K562 (cell line): ENCODE results near the gene PIK3R6.

Experiments used
- BRF1 ChIP-seq: IDR thresholded peaks from 3 replicates; pipeline ENCODE4 v1.6.1; 2011; ENCODE audit warnings: borderline replicate concordance, mild to moderate bottlenecking; ENCODE audit not compliant: insufficient read length; ENCODE audit errors: extremely low read depth
- CREB1 ChIP-seq, 2 experiments: sonication (generic) in 1 of 2; formaldehyde crosslinking in 1 of 2; IDR thresholded peaks; 2 replicates each; pipeline versions ENCODE4 v1.6.1 to v1.8.0; 2012 to 2022; ENCODE audit warnings: inconsistent platforms in 1 of 2, mild to moderate bottlenecking in 1 of 2, missing genetic modification reagents in 1 of 2, moderate library complexity in 1 of 2
- JUNB ChIP-seq: fragments of 450-650 bp; formaldehyde crosslinking; conservative IDR thresholded peaks from 2 replicates; pipeline ENCODE4 v1.4.0; 2020; ENCODE audit warnings: mild to moderate bottlenecking
- MAFK ChIP-seq: IDR thresholded peaks from 2 replicates; pipeline ENCODE4 v1.6.1; 2011; ENCODE audit warnings: low read length, improper control_type of control experiment
- PML ChIP-seq: IDR thresholded peaks from 2 replicates; pipeline ENCODE4 v1.6.1; 2012; ENCODE audit warnings: low read length, inconsistent platforms
- POLR2H ChIP-seq: IDR thresholded peaks from 2 replicates; pipeline ENCODE4 v1.6.1; 2016; ENCODE audit warnings: missing genetic modification characterization, low read depth, mild to moderate bottlenecking, control low read depth, missing compliant biosample characterization, moderate library complexity
- RBBP5 ChIP-seq: fragments of 200-600 bp; sonication (generic); IDR thresholded peaks from 2 replicates; pipeline ENCODE4 v1.6.1; 2012; ENCODE audit warnings: borderline replicate concordance, mild to moderate bottlenecking, low read length, control low read depth, inconsistent platforms; ENCODE audit not compliant: insufficient read depth, poor library complexity, severe bottlenecking
- ZC3H8 ChIP-seq: fragments of 450-650 bp; IDR thresholded peaks from 2 replicates; pipeline ENCODE4 v1.6.1; 2017
- TF ChIP-seq, protein P1 (sequence below): sonication (generic); formaldehyde crosslinking; IDR thresholded peaks from 2 replicates; pipeline ENCODE4 v1.8.0; 2022; ENCODE audit warnings: mild to moderate bottlenecking, low read depth, missing genetic modification reagents
- TF ChIP-seq, protein P2 (sequence below): sonication (generic); formaldehyde crosslinking; IDR thresholded peaks from 2 replicates; pipeline ENCODE4 v1.9.0; 2022; ENCODE audit warnings: mild to moderate bottlenecking, missing genetic modification reagents

DNA sequence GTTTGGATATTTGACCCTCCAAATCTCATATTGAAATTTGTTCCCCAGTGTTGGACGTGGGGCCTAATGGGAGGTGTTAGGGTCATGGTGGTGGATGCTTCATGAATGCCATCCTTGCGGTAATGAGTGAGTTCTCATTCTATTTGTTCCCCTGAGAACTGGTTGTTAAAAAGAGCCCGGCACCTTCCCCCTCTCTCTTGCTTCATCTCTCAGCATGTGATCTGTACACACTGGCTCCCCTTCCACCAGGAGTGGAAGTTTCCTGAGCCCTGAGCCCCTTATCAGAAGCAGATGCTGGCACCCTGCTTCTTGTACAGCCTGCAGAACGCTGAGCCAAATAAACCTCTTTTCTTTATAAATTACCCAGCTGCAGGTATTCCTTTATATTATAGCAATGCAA lies 25.6 kb downstream of the PIK3R6 start:
- no peak for TF ChIP-seq RBBP5
- TF ChIP-seq, protein P1, sequence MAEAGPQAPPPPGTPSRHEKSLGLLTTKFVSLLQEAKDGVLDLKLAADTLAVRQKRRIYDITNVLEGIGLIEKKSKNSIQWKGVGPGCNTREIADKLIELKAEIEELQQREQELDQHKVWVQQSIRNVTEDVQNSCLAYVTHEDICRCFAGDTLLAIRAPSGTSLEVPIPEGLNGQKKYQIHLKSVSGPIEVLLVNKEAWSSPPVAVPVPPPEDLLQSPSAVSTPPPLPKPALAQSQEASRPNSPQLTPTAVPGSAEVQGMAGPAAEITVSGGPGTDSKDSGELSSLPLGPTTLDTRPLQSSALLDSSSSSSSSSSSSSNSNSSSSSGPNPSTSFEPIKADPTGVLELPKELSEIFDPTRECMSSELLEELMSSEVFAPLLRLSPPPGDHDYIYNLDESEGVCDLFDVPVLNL (CRISPR knock-in tag) = no peak
- TF ChIP-seq ZC3H8 = no peak
- TF ChIP-seq, protein P2, sequence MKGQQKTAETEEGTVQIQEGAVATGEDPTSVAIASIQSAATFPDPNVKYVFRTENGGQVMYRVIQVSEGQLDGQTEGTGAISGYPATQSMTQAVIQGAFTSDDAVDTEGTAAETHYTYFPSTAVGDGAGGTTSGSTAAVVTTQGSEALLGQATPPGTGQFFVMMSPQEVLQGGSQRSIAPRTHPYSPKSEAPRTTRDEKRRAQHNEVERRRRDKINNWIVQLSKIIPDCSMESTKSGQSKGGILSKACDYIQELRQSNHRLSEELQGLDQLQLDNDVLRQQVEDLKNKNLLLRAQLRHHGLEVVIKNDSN (CRISPR knock-in tag) = no peak
- no peak for TF ChIP-seq CREB1 (IDR thresholded peaks at IDR 0.05)
- TF ChIP-seq CREB1 (CRISPR knock-in tag; IDR thresholded peaks at IDR 0.05) = no peak
- TF ChIP-seq JUNB (CRISPR knock-in tag) = no peak
- TF ChIP-seq MAFK = no peak
- no peak for TF ChIP-seq POLR2H (tag)
- no peak for TF ChIP-seq PML
- TF ChIP-seq BRF1 = no peak
